Measurements from ENCODE around the gene RNASE11. TPM values are rescaled to one million over a fixed set of nuclear protein-coding genes. Genes with fewer than 3 reads are reported as not detected.

The RNASE11 gene
- total and polyA plus RNA-seq, 9 of the 15 experiments (the other 6 are each of a cell fraction or from before 2014, with no cell fraction given), result 0.16 to 0.29 (median 0.22) TPM; not detected in 6

DNA sequence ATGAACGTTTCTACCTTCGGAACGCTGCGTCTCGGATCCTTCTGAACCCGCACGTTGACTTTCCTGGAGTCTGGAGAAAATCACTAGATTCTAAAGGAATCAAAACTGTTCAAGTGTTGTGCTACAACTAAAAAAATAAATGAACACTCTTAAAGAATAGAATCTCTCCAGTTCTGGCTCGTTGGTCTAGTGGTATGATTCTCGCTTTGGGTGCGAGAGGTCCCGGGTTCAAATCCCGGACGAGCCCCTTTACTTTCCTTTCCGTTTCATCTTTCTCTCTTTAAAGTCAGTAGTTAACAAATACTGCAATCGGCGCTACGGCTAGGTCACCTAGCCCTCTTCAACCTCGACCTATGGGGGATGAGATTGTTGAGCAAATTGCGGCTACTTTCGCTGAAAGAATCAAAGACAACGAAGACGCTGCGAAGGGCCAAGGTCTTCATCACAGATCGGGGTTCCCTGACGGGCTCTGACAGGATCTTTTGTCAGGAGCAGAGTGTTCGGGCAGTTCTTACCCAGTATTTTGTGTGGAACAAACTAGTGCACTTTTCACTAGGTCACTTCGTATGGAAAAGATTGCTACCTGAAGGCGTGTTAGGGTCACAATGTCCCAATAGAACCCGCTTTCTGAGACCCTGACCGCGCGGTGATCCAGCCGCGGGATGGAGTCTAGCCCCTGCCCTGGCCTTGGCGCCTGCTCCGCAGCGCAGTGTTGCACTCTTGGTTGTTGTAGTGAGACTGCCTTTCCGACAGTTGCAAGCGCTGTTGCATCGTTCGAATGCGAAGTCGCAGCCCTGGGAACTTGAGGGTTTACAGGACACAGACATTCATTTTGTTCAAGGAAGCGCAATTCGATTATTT is 45.3 kb upstream of the RNASE11 start (continued):
- peak; percentile 97 for TF ChIP-seq HMBOX1 (IDR thresholded peaks at IDR 0.05)
- no peak for TF ChIP-seq IRF2 (CRISPR knock-in tag; IDR thresholded peaks at IDR 0.05)
- TF ChIP-seq ZMIZ1 (IDR thresholded peaks at IDR 0.05; ENCODE audit: low read depth in 2 of 2, low read length in 2 of 2), result no peak
- peak; percentile 95 for TF ChIP-seq HNRNPLL (IDR thresholded peaks at IDR 0.05; ENCODE audit: low read depth, low read length, poor library complexity, severe bottlenecking)
- TF ChIP-seq FOXK1 (CRISPR knock-in tag; IDR thresholded peaks at IDR 0.05; ENCODE audit: borderline replicate concordance), result no peak
- TF ChIP-seq ZNF318 (IDR thresholded peaks at IDR 0.05; ENCODE audit: borderline replicate concordance in 1 of 2, low read depth in 1 of 2), result no peak
- TF ChIP-seq ZSCAN32 (CRISPR knock-in tag; IDR thresholded peaks at IDR 0.05), result no peak
- TF ChIP-seq SMAD2 (IDR thresholded peaks at IDR 0.05; ENCODE audit: low read depth, low read length), result no peak
- TF ChIP-seq, protein P1, sequence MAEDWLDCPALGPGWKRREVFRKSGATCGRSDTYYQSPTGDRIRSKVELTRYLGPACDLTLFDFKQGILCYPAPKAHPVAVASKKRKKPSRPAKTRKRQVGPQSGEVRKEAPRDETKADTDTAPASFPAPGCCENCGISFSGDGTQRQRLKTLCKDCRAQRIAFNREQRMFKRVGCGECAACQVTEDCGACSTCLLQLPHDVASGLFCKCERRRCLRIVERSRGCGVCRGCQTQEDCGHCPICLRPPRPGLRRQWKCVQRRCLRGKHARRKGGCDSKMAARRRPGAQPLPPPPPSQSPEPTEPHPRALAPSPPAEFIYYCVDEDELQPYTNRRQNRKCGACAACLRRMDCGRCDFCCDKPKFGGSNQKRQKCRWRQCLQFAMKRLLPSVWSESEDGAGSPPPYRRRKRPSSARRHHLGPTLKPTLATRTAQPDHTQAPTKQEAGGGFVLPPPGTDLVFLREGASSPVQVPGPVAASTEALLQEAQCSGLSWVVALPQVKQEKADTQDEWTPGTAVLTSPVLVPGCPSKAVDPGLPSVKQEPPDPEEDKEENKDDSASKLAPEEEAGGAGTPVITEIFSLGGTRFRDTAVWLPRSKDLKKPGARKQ (CRISPR knock-in tag; IDR thresholded peaks at IDR 0.05), result 0 out of 2 replicates have a peak, but pooled peaks have one; percentile 45
- TF ChIP-seq THRAP3 (IDR thresholded peaks at IDR 0.05; ENCODE audit: borderline replicate concordance), result no peak; the same call in 1 of the 2 replicates
- TF ChIP-seq EZH2 (IDR thresholded peaks at IDR 0.05; ENCODE audit: borderline replicate concordance, low read depth, low read length), result no peak

Data from K562 (cell line).